CD14-positive monocyte (primary cell): ENCODE results near the gene ACIN1. TPM values are rescaled to one million over a fixed set of nuclear protein-coding genes. Genes with fewer than 3 reads are reported as not detected.
A peak's percentile ranks its signal among the peaks of the same experiment; 100 is the strongest.

Source experiments
- DNase-seq, 3 donors: peaks; one replicate each; pipeline ENCODE4 v3.0.0-alpha.2; 2011 to 2022
- H2AFZ ChIP-seq: 2 replicates; pipeline ENCODE4 v1.6.0; 2012; ENCODE audit warnings: mild to moderate bottlenecking, low read depth, low read length, inconsistent platforms; ENCODE audit not compliant: insufficient read depth, poor library complexity, severe bottlenecking
- H3K27ac ChIP-seq, 2 donors: 1 replicate in 1 of 2; 2 replicates in 1 of 2; pipeline ENCODE4 v1.5.1; 2012 to 2013; ENCODE audit warnings: low read length in 2 of 2, control low read depth in 1 of 2, inconsistent platforms in 1 of 2, low read depth in 1 of 2, mild to moderate bottlenecking in 1 of 2
- H3K27me3 ChIP-seq, 2 donors: one replicate each; pipeline versions ENCODE4 v1.6.0 to v1.6.1; 2011 to 2013; ENCODE audit warnings: low read length in 2 of 2; ENCODE audit not compliant: control insufficient read depth in 2 of 2, insufficient read depth in 2 of 2
- H3K36me3 ChIP-seq, 2 donors: replicated peaks in 1 of 2; 1 replicate in 1 of 2; 2 replicates in 1 of 2; pipeline versions ENCODE4 v1.5.1 to v1.6.1; 2012 to 2013; ENCODE audit warnings: low read length in 2 of 2, control low read depth in 1 of 2, inconsistent platforms in 1 of 2, mild to moderate bottlenecking in 1 of 2; ENCODE audit not compliant: insufficient read depth in 2 of 2, control insufficient read depth in 1 of 2
- H3K4me1 ChIP-seq, 2 donors: 1 replicate in 1 of 2; 2 replicates in 1 of 2; pipeline versions ENCODE4 v1.5.1 to v1.6.1; 2012 to 2013; ENCODE audit warnings: low read length in 2 of 2, control low read depth in 1 of 2, inconsistent platforms in 1 of 2, mild to moderate bottlenecking in 1 of 2, moderate library complexity in 1 of 2; ENCODE audit not compliant: insufficient read depth in 2 of 2, control insufficient read depth in 1 of 2
- H3K4me2 ChIP-seq: replicated peaks from 2 replicates; pipeline ENCODE3; 2012; ENCODE audit warnings: low read length, moderate library complexity, mild to moderate bottlenecking; ENCODE audit not compliant: poor library complexity, severe bottlenecking; ENCODE audit errors: extremely low read depth
- H3K4me3 ChIP-seq, 3 experiments: fragments of 200-600 bp in 1 of 3; sonication (generic) in 1 of 3; replicated peaks in 1 of 3; 1 replicate in 2 of 3; 2 replicates in 1 of 3; pipeline ENCODE4 v1.5.1; 2011 to 2013; ENCODE audit warnings: low read length in 3 of 3, mild to moderate bottlenecking in 3 of 3, control low read depth in 2 of 3, low read depth in 2 of 3, inconsistent platforms in 1 of 3, moderate library complexity in 1 of 3
- H3K79me2 ChIP-seq: 2 replicates; pipeline ENCODE4 v1.6.0; 2012; ENCODE audit warnings: mild to moderate bottlenecking, control low read depth, inconsistent platforms, low read length, moderate library complexity; ENCODE audit not compliant: insufficient read depth
- H3K9ac ChIP-seq: 2 replicates; pipeline ENCODE4 v1.6.0; 2017; ENCODE audit warnings: low read length, mild to moderate bottlenecking; ENCODE audit not compliant: insufficient read depth, poor library complexity, severe bottlenecking
- H3K9me3 ChIP-seq, 2 donors: replicated peaks in 1 of 2; 1 replicate in 1 of 2; 2 replicates in 1 of 2; pipeline versions ENCODE4 v1.5.1 to v1.6.1; 2012 to 2013; ENCODE audit warnings: low read length in 2 of 2, control low read depth in 1 of 2; ENCODE audit not compliant: control insufficient read depth in 1 of 2, insufficient read depth in 1 of 2
- H4K20me1 ChIP-seq: 2 replicates; pipeline ENCODE4 v1.6.0; 2012; ENCODE audit warnings: mild to moderate bottlenecking, low read length, control low read depth, moderate library complexity; ENCODE audit not compliant: insufficient read depth
- H3K27ac Mint-ChIP-seq, 7 donors: one replicate each; pipeline ENCODE4 v1.8.0; 2020; ENCODE audit warnings: mild to moderate bottlenecking in 7 of 7, mixed read lengths in 7 of 7, moderate library complexity in 6 of 7, inconsistent platforms in 2 of 7
- H3K27me3 Mint-ChIP-seq, 3 donors: one replicate each; pipeline ENCODE4 v1.8.0; 2021 to 2022; ENCODE audit warnings: low read depth in 3 of 3, mild to moderate bottlenecking in 3 of 3, mixed read lengths in 3 of 3, moderate library complexity in 3 of 3, inconsistent platforms in 1 of 3
- H3K36me3 Mint-ChIP-seq, 2 donors: one replicate each; pipeline ENCODE4 v1.8.0; 2020; ENCODE audit warnings: mixed read lengths in 2 of 2, inconsistent platforms in 1 of 2, mild to moderate bottlenecking in 1 of 2
- H3K4me1 Mint-ChIP-seq: one replicate; pipeline ENCODE4 v1.8.0; 2020; ENCODE audit warnings: mild to moderate bottlenecking, mixed read lengths
- H3K4me3 Mint-ChIP-seq, 2 donors: one replicate each; pipeline ENCODE4 v1.8.0; 2020; ENCODE audit warnings: mild to moderate bottlenecking in 2 of 2, mixed read lengths in 2 of 2, moderate library complexity in 1 of 2
- H3K9me3 Mint-ChIP-seq, 7 donors: one replicate each; pipeline ENCODE4 v1.8.0; 2020 to 2022; ENCODE audit warnings: mixed read lengths in 7 of 7, mild to moderate bottlenecking in 6 of 7, moderate library complexity in 6 of 7, inconsistent platforms in 2 of 7
- CTCF ChIP-seq: fragments of 200-600 bp; IDR thresholded peaks from one replicate; pipeline ENCODE4 v1.8.0; 2022; ENCODE audit warnings: antibody characterized with exemption, mild to moderate bottlenecking
- WGBS: methylation state at CpG from one replicate; pipeline ENCODE4 v1.1.5; 2013; ENCODE audit warnings: missing lambda C conversion rate; ENCODE audit not compliant: insufficient coverage; 5-methylcytosine and 5-hydroxymethylcytosine counted together
- intact Hi-C, 2 donors: fragments of 100-400 bp; cut with micrococcal nuclease; formaldehyde crosslinking; loops; one replicate each; pipeline versions ENCODE4 v1.15.0 to v1.15.1; 2023
- polyA plus RNA-seq, 3 donors: library from polyadenylated mRNA; depleted of rRNA in 1 of 3; unstranded in 2 of 3; stranded (reverse) in 1 of 3; fragments of 300-500 nt in 2 of 3; fragments of >200 nt in 1 of 3; fragmentation: Illumina TruSeq in 2 of 3; gene quantifications; 1 replicate in 2 of 3; 2 replicates in 1 of 3; pipeline ENCODE4 v1.2.3, GENCODE V29; 2012 to 2021

Gene ACIN1
- polyA plus RNA-seq, 3 donors: 2.8 to 159 (median 5.4) TPM

GRCh38 chr14:23119363-23120327, 24.7 kb upstream of the ACIN1 start:
- Histone ChIP-seq H3K27me3 (no peaks in the 10 kb centered on the region), H3K4me3 (peak overlapping the region; percentile 1 to 65 (median 1)), H3K79me2 (peaks cover 35% of the 10 kb centered on the region), H3K36me3 (no peaks in the 10 kb centered on the region), H3K4me2 (peak overlapping the region; percentile 73), H4K20me1 (no peaks in the 10 kb centered on the region), H2AFZ (peak overlapping the region; percentile 73), H3K9me3 (no peaks in the 10 kb centered on the region), H3K27ac (peak overlapping the region; percentile 73 to 88), H3K9ac (peak overlapping the region; percentile 67), H3K4me1 (peaks cover 47 to 61% of the 10 kb centered on the region in 2 donors)
- H3K4me3 Mint-ChIP-seq: peak overlapping the region; percentile 73 to 91
- TF ChIP-seq CTCF: no peak
- peaks cover 68% of the 10 kb centered on the region for H3K4me1 Mint-ChIP-seq
- H3K27me3 Mint-ChIP-seq: peaks cover 0 to 2% (median 0%) of the 10 kb centered on the region in 3 donors
- DNase-seq: peak; percentile 59 to 74 (median 62)
- intact Hi-C loops: loop anchor here (1.0 to 2.0 kb wide), 2 partner anchors 65 to 68 kb away; no protein-coding TSS in a partner anchor
- H3K9me3 Mint-ChIP-seq: no peaks in the 10 kb centered on the region
- 19% methylated on average over 11 of the region's 16 CpGs for WGBS
- H3K36me3 Mint-ChIP-seq: peaks cover 0 to 4% of the 10 kb centered on the region in 2 donors
- H3K27ac Mint-ChIP-seq: peak overlapping the region; percentile 88 to 94 (median 92)

DNA sequence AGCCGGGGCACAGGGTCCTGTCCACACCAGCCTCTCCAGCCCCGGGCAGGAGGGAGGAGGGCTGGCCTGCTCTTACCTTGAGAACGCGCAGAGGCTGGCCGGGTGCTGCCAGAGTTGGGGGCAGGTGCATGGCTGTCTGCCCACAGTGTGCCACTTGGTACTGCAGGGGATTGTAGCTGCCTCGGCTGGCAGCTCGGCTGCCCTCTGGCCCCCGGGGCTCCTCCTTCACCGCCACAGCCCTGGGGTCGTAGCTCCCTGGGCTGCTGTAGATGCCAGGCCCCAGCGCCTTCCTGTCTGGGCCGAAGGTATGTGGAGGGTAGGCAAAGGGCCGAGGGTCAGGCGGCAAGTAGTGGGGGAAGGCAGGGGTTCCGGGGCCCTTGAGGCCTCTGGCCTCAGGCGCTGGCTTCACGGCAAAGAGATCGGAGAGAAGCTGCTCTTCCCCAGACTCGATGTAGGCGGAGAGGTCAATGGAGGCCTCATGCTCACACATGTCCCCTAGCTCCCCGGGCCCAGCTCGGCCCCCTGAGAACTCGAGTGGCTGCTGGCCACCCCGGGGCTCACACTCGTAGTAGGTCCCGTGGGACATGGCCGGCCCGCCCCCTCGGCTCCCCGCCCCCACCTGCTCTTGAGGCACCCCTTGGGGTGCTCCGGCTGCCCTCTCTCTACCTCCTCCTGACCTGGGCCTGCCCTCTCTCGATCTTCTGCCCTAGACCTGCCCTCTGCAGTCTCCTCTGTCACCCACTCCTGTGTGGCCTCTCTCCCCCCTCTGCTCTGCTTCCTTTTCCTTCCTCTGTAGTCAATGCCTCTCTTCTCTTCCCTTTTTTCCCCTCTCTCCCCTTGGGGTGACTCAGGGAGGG, 23.8 kb upstream of the ACIN1 start, which contains the start of gene CEBPE:
TSS of gene CEBPE (minus strand) at position 750 of the 857 bp plus-strand sequence. CDS start at position 586, 164 bp downstream.
- peaks cover 35% of the 10 kb centered on the region for H3K79me2 ChIP-seq
- DNase-seq: peak; percentile 69 to 81 (median 74)
- peak within 1 kb of the TSS; percentile 88 to 94 (median 92) for H3K27ac Mint-ChIP-seq
- TF ChIP-seq CTCF: no peak
- peak within 1 kb of the TSS; percentile 73 to 91 for H3K4me3 Mint-ChIP-seq
- peaks cover 0 to 4% (median 0%) of the 10 kb centered on the region in 3 donors for H3K27me3 Mint-ChIP-seq
- intact Hi-C loops: no loop called here
- H3K4me3 ChIP-seq: peak within 1 kb of the TSS; percentile 1 to 65 (median 35)
- peaks cover 0 to 6% of the 10 kb centered on the region in 2 donors for H3K36me3 Mint-ChIP-seq
- H2AFZ ChIP-seq: peak within 1 kb of the TSS; percentile 73
- no peaks in the 10 kb centered on the region for H3K36me3 ChIP-seq
- H4K20me1 ChIP-seq: no peaks in the 10 kb centered on the region
- H3K27ac ChIP-seq: peak within 1 kb of the TSS; percentile 73 to 88
- no peaks in the 10 kb centered on the region for H3K9me3 Mint-ChIP-seq
- peak within 1 kb of the TSS; percentile 73 for H3K4me2 ChIP-seq
- peaks cover 78% of the 10 kb centered on the region for H3K4me1 Mint-ChIP-seq
- H3K9me3 ChIP-seq: no peaks in the 10 kb centered on the region
- WGBS: 57% methylated on average over 21 of the region's 32 CpGs
- peaks cover 56 to 70% of the 10 kb centered on the region in 2 donors for H3K4me1 ChIP-seq
- H3K9ac ChIP-seq: peak within 1 kb of the TSS; percentile 67
- no peaks in the 10 kb centered on the region for H3K27me3 ChIP-seq
